ENCODE measurements around the gene CCNDBP1. TPM values are rescaled to one million over a fixed set of nuclear protein-coding genes. Genes with fewer than 3 reads are reported as not detected.

Gene CCNDBP1
- total and polyA plus RNA-seq, 2 donors from 2014 or later, result 56.8 to 64.3 TPM

- Histone ChIP-seq H3K27ac (ENCODE audit: low read depth in 2 of 2, low read length in 2 of 2) (no peak overlapping the region), H3K4me3 (ENCODE audit: low read length in 3 of 3) (no peak overlapping the region), H3K4me1 (ENCODE audit: control insufficient read depth in 2 of 3, insufficient read depth in 2 of 3, low read depth in 1 of 3, low read length in 3 of 3) (no peaks in the 10 kb centered on the region), H3K9me3 (ENCODE audit: control insufficient read depth in 2 of 3, insufficient read depth in 1 of 3, low read length in 3 of 3) (no peaks in the 10 kb centered on the region), H3K36me3 (ENCODE audit: control insufficient read depth in 2 of 3, insufficient read depth in 3 of 3, low read length in 3 of 3) (no peaks in the 10 kb centered on the region), H3K9ac (ENCODE audit: low read length in 3 of 3) (no peak overlapping the region), H3K27me3 (ENCODE audit: control insufficient read depth, insufficient read depth, low read length) (no peaks in the 10 kb centered on the region)
- DNase-seq, result no peak
- intact Hi-C loops (cut with DNase I), result no loop called here
- no peak for TF ChIP-seq CTCF (IDR thresholded peaks at IDR 0.05; ENCODE audit: borderline replicate concordance, extremely low read depth, insufficient read depth)
- no peak for FAIRE-seq
Measured at GRCh38 chr15:43211224-43211735, 26.1 kb downstream of the CCNDBP1 start.

- no peaks in the 10 kb centered on the region for H3K27me3 ChIP-seq (ENCODE audit: control insufficient read depth, insufficient read depth, low read length)
- no peaks in the 10 kb centered on the region for H3K9me3 ChIP-seq (ENCODE audit: control insufficient read depth in 2 of 3, insufficient read depth in 1 of 3, low read length in 3 of 3)
- H3K9ac ChIP-seq (ENCODE audit: low read length in 3 of 3), result no peak overlapping the region
- H3K36me3 ChIP-seq (ENCODE audit: control insufficient read depth in 2 of 3, insufficient read depth in 3 of 3, low read length in 3 of 3), result no peaks in the 10 kb centered on the region
- intact Hi-C loops (cut with DNase I), result no loop called here
- no peaks in the 10 kb centered on the region for H3K4me1 ChIP-seq (ENCODE audit: control insufficient read depth in 2 of 3, insufficient read depth in 2 of 3, low read depth in 1 of 3, low read length in 3 of 3)
- no peak for FAIRE-seq
- no peak for TF ChIP-seq CTCF (IDR thresholded peaks at IDR 0.05; ENCODE audit: borderline replicate concordance, extremely low read depth, insufficient read depth)
- H3K27ac ChIP-seq (ENCODE audit: low read depth in 2 of 2, low read length in 2 of 2), result no peak overlapping the region
- DNase-seq, result no peak
- H3K4me3 ChIP-seq (ENCODE audit: low read length in 3 of 3), result no peak overlapping the region
Measured at GRCh38 chr15:43212299-43212698, 27.1 kb downstream of the CCNDBP1 start.

GRCh38 chr15:43212951-43213350 is 27.7 kb downstream of the CCNDBP1 start:
- H3K27ac ChIP-seq (ENCODE audit: low read depth in 2 of 2, low read length in 2 of 2), result no peak overlapping the region
- no peaks in the 10 kb centered on the region for H3K4me1 ChIP-seq (ENCODE audit: control insufficient read depth in 2 of 3, insufficient read depth in 2 of 3, low read depth in 1 of 3, low read length in 3 of 3)
- H3K36me3 ChIP-seq (ENCODE audit: control insufficient read depth in 2 of 3, insufficient read depth in 3 of 3, low read length in 3 of 3), result no peaks in the 10 kb centered on the region
- no peak overlapping the region for H3K9ac ChIP-seq (ENCODE audit: low read length in 3 of 3)
- H3K9me3 ChIP-seq (ENCODE audit: control insufficient read depth in 2 of 3, insufficient read depth in 1 of 3, low read length in 3 of 3), result no peaks in the 10 kb centered on the region
- intact Hi-C loops (cut with DNase I), result no loop called here
- DNase-seq, result no peak
- TF ChIP-seq CTCF (IDR thresholded peaks at IDR 0.05; ENCODE audit: borderline replicate concordance, extremely low read depth, insufficient read depth), result no peak
- FAIRE-seq, result no peak
- H3K4me3 ChIP-seq (ENCODE audit: low read length in 3 of 3), result no peak overlapping the region
- H3K27me3 ChIP-seq (ENCODE audit: control insufficient read depth, insufficient read depth, low read length), result no peaks in the 10 kb centered on the region

GRCh38 chr15:43213466-43213865 is 28.3 kb downstream of the CCNDBP1 start:
- no peak for DNase-seq
- H3K9ac ChIP-seq (ENCODE audit: low read length in 3 of 3), result no peak overlapping the region
- no peaks in the 10 kb centered on the region for H3K36me3 ChIP-seq (ENCODE audit: control insufficient read depth in 2 of 3, insufficient read depth in 3 of 3, low read length in 3 of 3)
- no peak overlapping the region for H3K4me3 ChIP-seq (ENCODE audit: low read length in 3 of 3)
- no peaks in the 10 kb centered on the region for H3K27me3 ChIP-seq (ENCODE audit: control insufficient read depth, insufficient read depth, low read length)
- no peaks in the 10 kb centered on the region for H3K9me3 ChIP-seq (ENCODE audit: control insufficient read depth in 2 of 3, insufficient read depth in 1 of 3, low read length in 3 of 3)
- no peak for FAIRE-seq
- H3K27ac ChIP-seq (ENCODE audit: low read depth in 2 of 2, low read length in 2 of 2), result no peak overlapping the region
- intact Hi-C loops (cut with DNase I), result no loop called here
- H3K4me1 ChIP-seq (ENCODE audit: control insufficient read depth in 2 of 3, insufficient read depth in 2 of 3, low read depth in 1 of 3, low read length in 3 of 3), result no peaks in the 10 kb centered on the region
- no peak for TF ChIP-seq CTCF (IDR thresholded peaks at IDR 0.05; ENCODE audit: borderline replicate concordance, extremely low read depth, insufficient read depth)
